Measurements from ENCODE around the gene OOSP4B.
"Not testable (repeated sequence)": the region's sequence is repeated elsewhere in the genome, so short reads cannot be mapped to it uniquely, and the experiment has no call there.

OOSP4B gene

DNA sequence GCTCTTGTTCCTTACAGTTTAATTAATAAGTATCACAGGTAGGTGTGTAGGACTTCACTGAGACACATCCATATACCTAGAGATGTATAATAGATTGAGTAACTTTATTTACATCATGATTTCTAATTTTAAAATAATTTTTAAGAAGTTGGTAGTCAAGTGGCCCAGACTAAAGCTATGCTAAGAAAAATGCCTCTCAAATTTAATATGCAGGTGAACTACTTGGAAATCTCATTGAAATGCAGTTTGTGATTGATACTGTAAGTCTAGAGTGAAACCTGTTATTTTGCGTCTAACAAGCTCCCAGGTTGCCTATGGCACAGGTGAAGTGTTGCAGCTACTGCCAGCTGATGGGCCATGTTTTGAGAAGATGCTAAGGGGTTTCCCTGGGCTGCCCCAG lies at the start of gene OOSP4B:
OOSP4B (plus strand) TSS at position 301 of the 400 bp plus-strand sequence.
- DNase-seq (ENCODE audit: low spot score) = no peak

DNA sequence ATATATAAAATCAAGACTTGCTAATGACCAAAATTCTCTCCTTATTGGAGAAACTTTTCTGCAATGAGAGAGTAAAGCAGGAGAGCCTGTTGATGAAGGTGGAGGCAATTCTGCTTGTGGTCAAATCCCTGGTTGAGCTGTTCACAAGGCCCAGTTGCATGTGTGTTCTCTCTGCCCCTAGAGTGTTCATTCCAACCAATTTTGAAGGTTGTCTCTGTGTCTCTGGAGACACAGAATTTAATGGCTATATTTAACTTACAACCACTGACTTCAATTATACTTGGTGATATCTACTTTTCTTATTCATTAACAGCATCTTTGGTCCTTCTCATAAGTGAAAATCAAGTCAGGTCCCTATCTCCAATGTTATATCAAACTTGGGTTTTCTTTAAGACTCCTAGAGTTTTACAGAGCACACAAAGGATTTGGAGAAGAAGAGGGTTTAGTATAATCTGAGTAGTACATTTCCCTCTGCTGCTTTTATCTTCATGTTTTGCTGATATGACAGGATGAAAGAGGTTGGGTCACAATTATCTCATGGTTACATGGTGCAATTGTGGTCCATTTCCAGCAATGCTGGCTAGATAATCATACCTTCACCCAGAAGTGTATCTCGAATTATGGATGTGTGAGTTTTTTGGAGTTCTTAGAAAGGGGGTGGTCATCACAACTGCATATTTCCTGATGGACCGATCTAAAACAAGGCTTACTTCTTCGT lies 49.1 kb upstream of the OOSP4B start:
- DNase-seq (ENCODE audit: low spot score) = no peak

DNA sequence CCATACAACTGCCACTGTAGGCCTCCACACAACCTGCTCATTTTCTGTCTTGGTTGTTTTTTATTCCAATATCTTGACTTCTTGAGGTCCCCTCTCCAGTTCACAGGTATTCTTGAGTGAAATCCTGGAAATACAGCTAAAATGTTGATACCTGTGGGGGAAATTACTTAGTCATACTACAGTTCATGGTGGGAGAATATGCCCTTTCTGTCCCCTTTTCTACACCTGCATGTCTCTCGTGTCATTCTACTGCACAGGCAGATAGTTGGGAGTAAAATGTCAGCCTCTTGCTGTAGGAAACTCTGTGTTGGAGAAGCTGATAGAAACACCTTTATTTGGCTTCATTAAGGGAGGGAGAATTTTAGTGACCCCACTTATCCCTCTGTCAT lies 48.6 kb upstream of the OOSP4B start:
- DNase-seq (ENCODE audit: low spot score) = no peak

GRCh38 chr11:59973097-59973496 lies 43.9 kb upstream of the OOSP4B start:
- DNase-seq (ENCODE audit: low spot score) = no peak

GRCh38 chr11:59981106-59981770 lies 35.7 kb upstream of the OOSP4B start:
- no peak for DNase-seq (ENCODE audit: low spot score)

DNA sequence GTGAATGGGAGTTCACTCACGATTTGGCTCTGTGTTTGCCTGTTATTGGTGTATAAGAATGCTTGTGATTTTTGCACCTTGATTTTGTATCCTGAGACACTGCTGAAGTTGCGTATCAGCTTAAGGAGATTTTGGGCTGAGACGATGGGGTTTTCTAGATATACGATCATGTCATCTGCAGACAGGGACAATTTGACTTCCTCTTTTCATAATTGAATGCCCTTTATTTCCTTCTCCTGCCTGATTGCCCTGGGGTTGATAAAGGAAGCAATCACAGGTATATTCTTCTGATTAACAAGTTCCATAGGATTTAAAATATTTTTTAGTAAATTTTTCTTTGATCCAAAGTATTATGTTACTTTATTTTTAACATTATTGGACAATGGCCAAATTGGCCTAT lies 34.9 kb upstream of the OOSP4B start:
- DNase-seq (ENCODE audit: low spot score) = not testable (repeated sequence)

DNA sequence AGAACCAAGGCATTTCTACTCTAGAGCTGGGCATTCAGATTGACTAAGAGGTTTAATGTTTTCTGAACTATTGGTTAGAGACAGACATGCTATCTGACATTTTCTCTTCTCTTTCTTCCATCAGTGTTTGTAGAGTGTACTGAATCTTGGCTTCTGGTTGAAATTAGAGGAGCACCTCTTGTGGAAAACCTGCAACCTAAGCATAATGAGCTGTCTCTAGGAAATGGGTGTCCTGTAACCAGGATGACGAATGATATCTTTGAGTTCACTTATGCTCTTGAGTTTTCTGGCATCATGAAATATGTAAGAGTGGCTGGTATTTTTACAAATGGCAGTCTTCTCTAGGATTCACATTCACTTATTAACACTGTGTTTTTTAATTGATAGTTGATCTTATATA lies 33.8 kb upstream of the OOSP4B start:
- DNase-seq (ENCODE audit: low spot score) = no peak

DNA sequence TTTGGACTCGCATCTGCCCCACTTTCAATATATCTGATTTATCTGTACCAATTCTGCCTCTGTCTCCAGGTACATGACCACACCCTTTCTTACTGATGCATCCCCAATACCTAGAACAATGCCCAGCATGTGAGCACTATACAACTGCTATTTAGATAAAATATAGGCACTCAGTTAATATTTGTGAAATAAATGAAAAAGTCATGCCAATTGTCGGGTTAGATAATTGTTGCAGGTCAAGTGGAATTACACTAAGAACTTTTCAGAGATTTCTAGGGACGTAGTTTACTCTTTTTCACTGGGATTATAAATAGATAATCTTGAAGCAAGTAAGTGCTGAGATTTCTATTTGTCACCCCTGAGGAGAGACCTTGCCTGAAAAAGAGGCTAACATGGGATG lies 32.6 kb upstream of the OOSP4B start:
- no peak for DNase-seq (ENCODE audit: low spot score)

- DNase-seq (ENCODE audit: low spot score) = no peak
Measured at GRCh38 chr11:59990421-59990820, 26.6 kb upstream of the OOSP4B start.

DNA sequence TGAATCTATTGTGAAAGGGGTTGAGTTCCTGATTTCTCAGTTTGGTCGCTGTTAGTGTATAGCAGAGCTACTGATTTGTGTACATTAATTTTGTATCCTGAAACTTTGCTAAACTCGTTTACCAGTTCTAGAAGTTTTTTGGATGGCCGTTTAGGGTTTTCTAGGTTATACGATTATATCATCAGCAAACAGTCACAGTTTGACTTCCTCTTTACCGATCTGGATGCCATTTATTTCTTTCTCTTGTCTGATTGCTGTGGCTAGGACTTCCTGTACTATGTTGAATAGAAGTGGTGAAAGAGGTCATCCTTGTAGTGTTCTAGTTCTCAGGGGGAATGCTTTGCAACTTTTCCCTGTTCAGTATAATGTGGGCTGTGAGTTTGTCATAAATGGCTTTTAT lies 24.6 kb upstream of the OOSP4B start:
- DNase-seq (ENCODE audit: low spot score) = no peak

- DNase-seq (ENCODE audit: low spot score) = no peak
Measured at GRCh38 chr11:59997800-59998199, 19.2 kb upstream of the OOSP4B start.

DNA sequence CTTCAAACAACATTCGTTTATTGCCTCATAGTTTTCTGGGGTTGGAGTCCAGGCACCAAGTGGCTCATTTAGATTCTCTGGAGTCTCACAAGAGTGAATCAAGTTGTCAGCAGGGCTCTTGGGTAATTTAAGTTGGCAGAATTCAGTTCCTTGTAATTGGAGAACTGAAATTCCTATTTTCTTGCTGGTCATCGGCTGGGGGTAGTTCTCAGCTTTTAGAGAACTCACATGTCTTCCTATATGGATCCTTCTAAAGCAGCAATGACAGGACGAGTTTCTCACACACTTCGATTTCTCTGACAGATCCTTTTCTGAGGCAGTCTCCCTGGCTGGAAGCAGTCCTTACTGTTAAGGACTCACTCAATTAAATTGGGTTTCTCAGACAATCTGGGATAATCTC lies 17.3 kb upstream of the OOSP4B start:
- no peak for DNase-seq (ENCODE audit: low spot score)

GRCh38 chr11:60003729-60004128 lies 13.3 kb upstream of the OOSP4B start:
- no peak for DNase-seq (ENCODE audit: low spot score)

DNA sequence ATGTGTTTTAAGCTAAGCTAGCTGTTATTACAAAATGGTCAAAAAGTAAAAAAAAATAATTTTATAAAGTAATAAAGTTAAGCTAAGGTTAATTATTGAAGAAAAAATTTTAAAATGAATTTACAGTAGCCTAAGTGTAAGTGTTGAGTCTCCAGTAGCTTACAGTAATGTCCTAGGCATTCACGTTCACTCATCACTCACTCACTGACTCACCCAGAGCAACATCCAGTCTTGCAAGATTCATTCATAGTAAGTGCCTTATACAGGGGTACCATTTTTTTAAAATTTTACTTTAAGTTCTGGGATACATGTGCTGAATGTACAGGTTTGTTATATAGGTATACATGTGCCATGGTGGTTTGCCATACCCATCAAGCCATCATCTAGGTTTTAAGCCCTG lies 11.6 kb upstream of the OOSP4B start:
- DNase-seq (ENCODE audit: low spot score) = no peak

- DNase-seq (ENCODE audit: low spot score) = no peak
Measured at GRCh38 chr11:60018058-60018457, 1.1 kb downstream of the OOSP4B start.

- DNase-seq (ENCODE audit: low spot score) = not testable (repeated sequence)
Measured at GRCh38 chr11:60020376-60020775, 3.4 kb downstream of the OOSP4B start.

GRCh38 chr11:60029015-60029632 lies 12.1 kb downstream of the OOSP4B start:
- no peak for DNase-seq (ENCODE audit: low spot score)

- no peak for DNase-seq (ENCODE audit: low spot score)
Measured at GRCh38 chr11:60040109-60040508, 23.1 kb downstream of the OOSP4B start, which contains the start of gene OOSP2. OOSP2 (plus strand) TSS chr11:60040409; CDS start chr11:60040460, 51 bp downstream.

DNA sequence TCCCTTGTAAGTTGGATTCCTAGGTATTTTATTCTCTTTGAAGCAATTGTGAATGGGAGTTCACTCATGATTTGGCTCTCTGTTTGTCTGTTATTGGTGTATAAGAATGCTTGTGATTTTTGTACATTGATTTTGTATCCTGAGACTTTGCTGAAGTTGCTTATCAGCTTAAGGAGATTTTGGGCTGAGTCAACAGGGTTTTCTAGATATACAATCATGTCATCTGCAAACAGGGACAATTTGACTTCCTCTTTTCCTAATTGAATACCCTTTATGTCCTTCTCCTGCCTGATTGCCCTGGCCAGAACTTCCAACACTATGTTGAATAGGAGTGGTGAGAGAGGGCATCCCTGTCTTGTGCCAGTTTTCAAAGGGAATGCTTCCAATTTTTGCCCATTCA lies 33.4 kb downstream of the OOSP4B start:
- not testable (repeated sequence) for DNase-seq (ENCODE audit: low spot score)

DNA sequence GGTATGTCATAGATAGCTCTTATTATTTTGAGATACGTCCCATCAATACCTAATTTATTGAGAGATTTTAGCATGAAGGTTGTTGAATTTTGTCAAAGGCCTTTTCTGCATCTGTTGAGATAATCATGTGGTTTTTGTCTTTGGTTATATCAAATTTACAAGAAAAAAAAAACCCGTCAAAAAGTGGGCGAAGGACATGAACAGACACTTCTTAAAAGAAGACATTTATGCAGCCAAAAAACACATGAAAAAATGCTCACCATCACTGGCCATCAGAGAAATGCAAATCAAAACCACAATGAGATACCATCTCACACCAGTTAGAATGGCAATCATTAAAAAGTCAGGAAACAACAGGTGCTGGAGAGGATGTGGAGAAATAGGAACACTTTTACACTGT lies 33.9 kb downstream of the OOSP4B start:
- DNase-seq (ENCODE audit: low spot score) = not testable (repeated sequence)

- no peak for DNase-seq (ENCODE audit: low spot score)
Measured at GRCh38 chr11:60056349-60056969, 39.5 kb downstream of the OOSP4B start, which contains the start of gene MS4A3. MS4A3 (plus strand) TSS chr11:60056665; CDS start chr11:60061161, 4,496 bp downstream.

- DNase-seq (ENCODE audit: low spot score) = no peak
Measured at GRCh38 chr11:60059052-60059451, 42.1 kb downstream of the OOSP4B start.

Data from AG08395 (cell line).